Ishikawa (cell line): ENCODE measurements around the gene RHOBTB3.

Experiments
- CEBPB ChIP-seq: IDR thresholded peaks from 2 replicates; pipeline ENCODE4 v1.6.1; 2012
- CREB1 ChIP-seq: IDR thresholded peaks from 2 replicates; pipeline ENCODE4 v1.6.1; 2012; ENCODE audit warnings: low read depth
- EGR1 ChIP-seq: IDR thresholded peaks from 2 replicates; pipeline ENCODE4 v1.6.1; 2012
- EP300 ChIP-seq: IDR thresholded peaks from 2 replicates; pipeline ENCODE4 v1.6.1; 2012; ENCODE audit warnings: borderline replicate concordance
- FOXM1 ChIP-seq: IDR thresholded peaks from 2 replicates; pipeline ENCODE4 v1.6.1; 2012; ENCODE audit warnings: low read depth, borderline replicate concordance
- NFIC ChIP-seq: IDR thresholded peaks from 2 replicates; pipeline ENCODE4 v1.6.1; 2012
- RAD21 ChIP-seq: IDR thresholded peaks from 2 replicates; pipeline ENCODE4 v1.6.1; 2012; ENCODE audit warnings: low read depth
- TAF1 ChIP-seq: IDR thresholded peaks from 2 replicates; pipeline ENCODE4 v1.6.1; 2012; ENCODE audit warnings: low read depth, mild to moderate bottlenecking
- TCF12 ChIP-seq: IDR thresholded peaks from 2 replicates; pipeline ENCODE4 v1.6.1; 2012; ENCODE audit warnings: low read depth
- TEAD4 ChIP-seq: IDR thresholded peaks from 2 replicates; pipeline ENCODE4 v1.6.1; 2012
- YY1 ChIP-seq: IDR thresholded peaks from 2 replicates; pipeline ENCODE4 v1.6.1; 2012; ENCODE audit warnings: low read depth
- ZBTB7A ChIP-seq: IDR thresholded peaks from 2 replicates; pipeline ENCODE4 v1.6.1; 2012; ENCODE audit warnings: low read depth
- TF ChIP-seq, protein P1 (sequence below): IDR thresholded peaks from 2 replicates; pipeline ENCODE4 v1.6.1; 2012
- TF ChIP-seq, protein P2 (sequence below): IDR thresholded peaks from 2 replicates; pipeline ENCODE4 v1.6.1; 2012; ENCODE audit warnings: low read depth, mild to moderate bottlenecking
- TF ChIP-seq, protein P3 (sequence below): IDR thresholded peaks from 2 replicates; pipeline ENCODE4 v1.6.1; 2012

The RHOBTB3 gene

DNA sequence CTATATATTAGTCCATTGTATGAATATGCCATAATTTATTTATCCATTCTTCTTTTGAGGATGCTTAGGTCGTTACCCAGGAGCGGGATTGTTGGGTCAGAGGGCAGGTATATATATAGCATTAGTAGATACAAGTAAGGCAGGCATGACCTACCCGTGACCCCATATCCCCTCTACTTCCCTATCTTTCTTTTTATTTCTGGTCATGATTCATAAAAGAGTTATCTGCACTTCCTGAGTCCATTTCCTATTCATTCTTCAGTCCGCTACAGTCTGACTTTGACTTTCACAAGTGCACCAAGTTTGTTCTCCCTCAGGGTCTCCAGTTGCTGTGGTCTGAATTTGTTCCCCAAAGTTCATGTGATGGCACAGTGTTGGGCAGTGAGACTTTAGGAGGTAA lies 6.9 kb downstream of the RHOBTB3 start:
- TF ChIP-seq, protein P1, sequence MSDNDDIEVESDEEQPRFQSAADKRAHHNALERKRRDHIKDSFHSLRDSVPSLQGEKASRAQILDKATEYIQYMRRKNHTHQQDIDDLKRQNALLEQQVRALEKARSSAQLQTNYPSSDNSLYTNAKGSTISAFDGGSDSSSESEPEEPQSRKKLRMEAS, result no peak
- TF ChIP-seq NFIC (no peak), CEBPB (no peak), TEAD4 (no peak), RAD21 (no peak), TAF1 (no peak), TCF12 (no peak), YY1 (no peak), CREB1 (no peak)
- TF ChIP-seq, protein P2, sequence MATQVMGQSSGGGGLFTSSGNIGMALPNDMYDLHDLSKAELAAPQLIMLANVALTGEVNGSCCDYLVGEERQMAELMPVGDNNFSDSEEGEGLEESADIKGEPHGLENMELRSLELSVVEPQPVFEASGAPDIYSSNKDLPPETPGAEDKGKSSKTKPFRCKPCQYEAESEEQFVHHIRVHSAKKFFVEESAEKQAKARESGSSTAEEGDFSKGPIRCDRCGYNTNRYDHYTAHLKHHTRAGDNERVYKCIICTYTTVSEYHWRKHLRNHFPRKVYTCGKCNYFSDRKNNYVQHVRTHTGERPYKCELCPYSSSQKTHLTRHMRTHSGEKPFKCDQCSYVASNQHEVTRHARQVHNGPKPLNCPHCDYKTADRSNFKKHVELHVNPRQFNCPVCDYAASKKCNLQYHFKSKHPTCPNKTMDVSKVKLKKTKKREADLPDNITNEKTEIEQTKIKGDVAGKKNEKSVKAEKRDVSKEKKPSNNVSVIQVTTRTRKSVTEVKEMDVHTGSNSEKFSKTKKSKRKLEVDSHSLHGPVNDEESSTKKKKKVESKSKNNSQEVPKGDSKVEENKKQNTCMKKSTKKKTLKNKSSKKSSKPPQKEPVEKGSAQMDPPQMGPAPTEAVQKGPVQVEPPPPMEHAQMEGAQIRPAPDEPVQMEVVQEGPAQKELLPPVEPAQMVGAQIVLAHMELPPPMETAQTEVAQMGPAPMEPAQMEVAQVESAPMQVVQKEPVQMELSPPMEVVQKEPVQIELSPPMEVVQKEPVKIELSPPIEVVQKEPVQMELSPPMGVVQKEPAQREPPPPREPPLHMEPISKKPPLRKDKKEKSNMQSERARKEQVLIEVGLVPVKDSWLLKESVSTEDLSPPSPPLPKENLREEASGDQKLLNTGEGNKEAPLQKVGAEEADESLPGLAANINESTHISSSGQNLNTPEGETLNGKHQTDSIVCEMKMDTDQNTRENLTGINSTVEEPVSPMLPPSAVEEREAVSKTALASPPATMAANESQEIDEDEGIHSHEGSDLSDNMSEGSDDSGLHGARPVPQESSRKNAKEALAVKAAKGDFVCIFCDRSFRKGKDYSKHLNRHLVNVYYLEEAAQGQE, result no peak
- TF ChIP-seq, protein P3, sequence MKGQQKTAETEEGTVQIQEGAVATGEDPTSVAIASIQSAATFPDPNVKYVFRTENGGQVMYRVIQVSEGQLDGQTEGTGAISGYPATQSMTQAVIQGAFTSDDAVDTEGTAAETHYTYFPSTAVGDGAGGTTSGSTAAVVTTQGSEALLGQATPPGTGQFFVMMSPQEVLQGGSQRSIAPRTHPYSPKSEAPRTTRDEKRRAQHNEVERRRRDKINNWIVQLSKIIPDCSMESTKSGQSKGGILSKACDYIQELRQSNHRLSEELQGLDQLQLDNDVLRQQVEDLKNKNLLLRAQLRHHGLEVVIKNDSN, result no peak

DNA sequence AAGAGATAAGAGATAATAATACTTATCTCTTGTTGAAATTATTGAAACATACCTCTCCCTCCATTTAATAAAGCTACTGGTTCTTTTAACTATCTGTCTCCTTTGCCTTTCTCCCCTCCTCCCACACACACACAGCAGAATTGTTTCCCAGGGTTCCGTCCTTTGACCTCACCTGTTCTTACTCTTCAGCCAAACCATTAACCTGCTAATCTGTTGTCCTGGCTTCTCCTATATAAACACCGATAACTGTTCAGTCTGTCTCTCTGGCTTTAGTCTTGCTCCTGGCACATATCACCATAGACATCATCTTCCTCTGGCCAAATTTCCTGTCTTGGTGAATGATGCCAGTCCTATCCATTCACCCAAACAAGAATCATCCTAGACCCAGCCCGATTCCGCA lies 7.7 kb downstream of the RHOBTB3 start:
- no peak for TF ChIP-seq TEAD4
- no peak for TF ChIP-seq CREB1
- no peak for TF ChIP-seq CEBPB
- TF ChIP-seq, protein P3, result no peak
- no peak for TF ChIP-seq TCF12
- TF ChIP-seq, protein P2, result no peak
- no peak for TF ChIP-seq NFIC
- no peak for TF ChIP-seq ZBTB7A
- TF ChIP-seq, protein P1, result no peak
- TF ChIP-seq RAD21, result no peak
- no peak for TF ChIP-seq EGR1
- TF ChIP-seq TAF1, result no peak
- TF ChIP-seq FOXM1, result no peak
- no peak for TF ChIP-seq EP300

DNA sequence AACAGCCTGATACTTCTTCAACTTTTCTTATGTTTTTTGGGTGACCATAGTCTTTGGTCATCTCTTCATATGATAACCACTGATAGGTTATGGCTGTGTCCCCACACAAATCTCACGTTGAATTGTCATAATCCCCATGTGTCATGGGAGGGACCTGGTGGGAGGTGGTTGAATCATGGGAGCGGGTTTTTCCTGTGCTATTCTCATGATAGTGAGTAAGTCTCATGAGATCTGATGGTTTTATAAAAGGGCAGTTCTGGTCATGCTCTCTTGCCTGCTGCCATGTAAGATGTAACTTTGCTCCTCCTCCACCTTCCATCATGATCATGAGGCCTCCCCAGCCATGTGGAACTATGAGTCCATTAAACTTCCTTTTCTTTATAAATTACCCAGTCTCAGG lies 8.7 kb downstream of the RHOBTB3 start:
- TF ChIP-seq CREB1 (no peak), NFIC (no peak), ZBTB7A (no peak), RAD21 (no peak), FOXM1 (no peak), TCF12 (no peak), YY1 (no peak), TAF1 (no peak)
- TF ChIP-seq, protein P1, result no peak
- TF ChIP-seq, protein P3, result no peak
- TF ChIP-seq, protein P2, result no peak

DNA sequence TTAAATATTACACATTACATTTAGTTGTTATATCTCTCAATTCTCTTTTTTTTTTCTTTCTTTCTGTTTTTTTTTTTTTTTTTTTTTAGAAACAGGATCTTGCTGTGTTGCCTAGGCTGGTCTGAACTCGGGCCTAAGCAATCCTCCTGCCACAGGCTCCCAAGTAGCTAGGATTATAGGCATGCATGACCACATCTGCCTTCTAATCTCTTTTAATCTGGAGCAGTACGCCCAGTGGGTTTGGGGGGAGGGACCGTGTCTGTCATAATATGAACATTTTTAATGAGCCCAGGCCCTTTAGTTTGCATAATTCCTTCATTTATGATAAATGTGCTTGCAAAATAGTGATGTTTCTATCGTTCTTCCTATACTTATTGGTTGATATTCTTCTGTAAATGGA lies 10.3 kb downstream of the RHOBTB3 start:
- no peak for TF ChIP-seq YY1
- TF ChIP-seq, protein P2, result no peak
- TF ChIP-seq NFIC, result no peak
- TF ChIP-seq CEBPB, result no peak
- TF ChIP-seq RAD21, result no peak
- no peak for TF ChIP-seq EGR1
- TF ChIP-seq TAF1, result no peak
- TF ChIP-seq, protein P1, result no peak
- TF ChIP-seq FOXM1, result no peak
- no peak for TF ChIP-seq CREB1
- TF ChIP-seq ZBTB7A, result no peak
